LNCAP (cell line): Measurements from ENCODE around the gene LCMT1.

Experiments used
- TF ChIP-seq, protein P1 (sequence below): fragments of 450-650 bp; IDR thresholded peaks from 2 replicates; pipeline ENCODE4 v1.5.1; 2017; ENCODE audit warnings: mild to moderate bottlenecking

LCMT1 gene

DNA sequence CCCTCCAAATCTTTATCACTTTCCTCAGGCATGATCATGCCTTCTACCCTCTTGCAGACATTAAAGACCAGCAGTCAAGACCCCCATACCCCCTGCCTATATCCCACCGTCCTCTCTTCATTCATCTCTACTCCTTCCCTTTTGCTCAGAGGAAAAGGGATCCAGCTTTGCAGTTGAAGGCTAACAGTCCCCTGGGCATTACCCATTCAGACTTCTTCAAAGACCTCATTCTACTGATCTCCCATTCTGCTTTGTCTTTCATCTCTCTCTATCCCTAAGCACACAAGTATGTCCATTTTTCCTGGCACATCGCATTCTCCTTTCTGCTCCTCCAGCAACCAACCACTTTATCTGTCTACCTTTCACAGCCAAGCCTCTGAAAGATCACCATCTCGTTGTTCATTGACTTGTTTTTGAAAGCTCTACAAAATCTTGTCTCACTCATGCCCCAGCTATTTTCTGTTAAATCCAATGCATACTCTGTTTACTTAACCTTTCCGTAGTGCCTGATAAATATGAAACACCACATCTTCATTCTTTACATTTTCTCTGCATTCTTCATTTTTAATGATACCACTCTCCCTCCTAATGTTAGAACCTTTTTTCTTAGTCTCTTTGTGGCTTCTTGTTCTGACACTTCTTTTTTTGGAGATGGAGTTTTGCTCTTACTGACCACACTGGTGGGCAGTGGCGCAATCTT, 14.1 kb upstream of the LCMT1 start:
- TF ChIP-seq, protein P1, sequence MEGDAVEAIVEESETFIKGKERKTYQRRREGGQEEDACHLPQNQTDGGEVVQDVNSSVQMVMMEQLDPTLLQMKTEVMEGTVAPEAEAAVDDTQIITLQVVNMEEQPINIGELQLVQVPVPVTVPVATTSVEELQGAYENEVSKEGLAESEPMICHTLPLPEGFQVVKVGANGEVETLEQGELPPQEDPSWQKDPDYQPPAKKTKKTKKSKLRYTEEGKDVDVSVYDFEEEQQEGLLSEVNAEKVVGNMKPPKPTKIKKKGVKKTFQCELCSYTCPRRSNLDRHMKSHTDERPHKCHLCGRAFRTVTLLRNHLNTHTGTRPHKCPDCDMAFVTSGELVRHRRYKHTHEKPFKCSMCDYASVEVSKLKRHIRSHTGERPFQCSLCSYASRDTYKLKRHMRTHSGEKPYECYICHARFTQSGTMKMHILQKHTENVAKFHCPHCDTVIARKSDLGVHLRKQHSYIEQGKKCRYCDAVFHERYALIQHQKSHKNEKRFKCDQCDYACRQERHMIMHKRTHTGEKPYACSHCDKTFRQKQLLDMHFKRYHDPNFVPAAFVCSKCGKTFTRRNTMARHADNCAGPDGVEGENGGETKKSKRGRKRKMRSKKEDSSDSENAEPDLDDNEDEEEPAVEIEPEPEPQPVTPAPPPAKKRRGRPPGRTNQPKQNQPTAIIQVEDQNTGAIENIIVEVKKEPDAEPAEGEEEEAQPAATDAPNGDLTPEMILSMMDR: no peak

DNA sequence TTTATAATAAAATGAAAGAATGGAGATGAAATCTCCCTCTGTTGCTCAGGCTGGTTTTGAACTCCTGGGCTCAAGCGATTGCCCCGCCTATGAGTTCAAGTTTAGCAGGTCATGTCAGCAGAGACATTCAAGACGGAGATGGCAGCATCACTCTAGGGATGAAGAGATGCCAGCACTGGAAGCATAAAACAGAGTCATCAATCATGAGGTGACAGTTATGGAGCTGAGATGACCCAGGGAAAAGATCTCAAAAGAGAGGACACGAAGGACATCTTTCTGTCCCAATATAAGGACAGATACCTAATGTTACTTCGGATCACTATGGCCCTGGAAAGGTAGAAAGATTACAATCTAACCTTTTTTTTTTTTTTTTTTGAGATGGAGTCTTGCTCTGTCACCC, 11.0 kb upstream of the LCMT1 start:
- TF ChIP-seq, protein P1: no peak

DNA sequence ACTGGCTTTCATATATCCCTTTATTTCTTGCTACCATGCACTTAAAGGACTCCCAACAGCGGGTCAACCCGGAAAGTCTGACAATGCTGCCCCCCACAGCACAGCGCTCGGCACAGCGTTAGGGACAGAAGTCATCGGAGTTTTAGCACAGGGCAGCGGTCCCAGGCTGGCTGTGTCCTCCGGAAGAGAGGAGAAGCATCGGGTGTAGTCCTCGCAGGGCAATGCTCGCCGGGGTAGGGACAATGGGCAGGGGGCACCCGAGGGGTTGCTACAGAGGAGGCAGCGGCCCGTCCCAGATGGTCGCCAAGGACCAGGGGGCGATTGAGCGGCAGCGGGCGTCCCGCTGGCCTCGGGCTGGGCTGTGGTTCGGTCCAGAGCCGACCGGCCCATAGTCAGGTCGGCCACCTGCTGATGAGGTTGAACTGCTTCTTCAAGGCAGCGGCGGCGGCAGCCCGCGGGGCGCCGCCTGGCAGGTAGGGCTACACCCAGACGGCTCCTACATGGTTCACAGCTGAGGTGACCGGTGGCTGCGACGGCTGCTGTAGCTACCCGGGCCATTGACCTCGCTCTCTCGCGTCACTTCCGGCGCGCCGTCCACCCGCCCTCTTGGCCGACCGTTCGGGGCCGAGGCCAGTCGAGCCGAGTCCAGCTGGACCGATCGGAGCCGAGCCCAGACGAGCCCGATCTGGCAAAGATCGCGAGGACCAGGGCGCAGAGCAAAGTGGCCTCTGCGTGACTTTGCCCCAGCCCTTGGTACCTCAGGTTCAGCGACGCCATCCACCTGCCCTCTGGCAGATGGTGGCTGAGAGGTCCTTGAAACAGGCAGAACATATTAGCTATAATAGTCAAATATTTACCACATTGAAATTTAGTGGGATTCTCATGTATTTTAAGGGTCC, 4.7 kb upstream of the LCMT1 start:
- TF ChIP-seq, protein P1: peak; percentile 38; the same call in 1 of the 2 replicates

DNA sequence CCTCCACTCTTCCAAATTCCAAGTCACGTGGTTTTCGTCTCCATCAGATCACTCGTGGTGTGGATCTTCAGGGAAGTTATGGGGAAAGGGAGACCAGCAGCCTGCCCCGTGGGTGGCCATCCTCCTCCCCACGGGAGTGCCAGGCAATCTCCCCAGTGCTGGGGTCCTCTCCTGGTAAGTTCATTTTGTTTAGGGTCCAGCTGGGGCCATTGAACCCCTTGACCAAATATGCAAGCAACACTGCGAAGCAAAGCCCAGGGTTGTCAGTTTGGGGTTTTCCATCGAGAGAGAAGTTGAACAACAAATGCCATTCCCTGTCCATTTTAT, 4.1 kb upstream of the LCMT1 start:
- TF ChIP-seq, protein P1: no peak

DNA sequence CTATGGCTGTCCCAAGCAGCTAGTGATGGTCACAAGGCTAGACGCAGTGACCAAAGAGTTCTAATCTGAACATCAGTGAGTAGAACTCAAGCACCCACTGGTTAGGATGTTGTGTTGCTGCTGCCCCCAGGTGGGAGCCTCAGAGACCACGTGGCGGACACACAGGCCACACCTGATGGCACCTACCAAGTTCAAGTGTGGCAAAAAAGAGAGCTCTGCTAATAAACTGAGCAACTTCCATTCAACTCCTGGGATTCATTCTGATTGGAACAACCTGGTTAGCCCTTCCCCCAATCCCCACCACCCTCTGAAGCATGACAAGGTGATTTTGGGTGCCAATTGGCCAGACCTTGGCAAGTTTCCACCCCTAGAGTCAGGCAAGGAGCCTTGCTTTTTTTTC, 3.5 kb upstream of the LCMT1 start:
- TF ChIP-seq, protein P1: no peak

DNA sequence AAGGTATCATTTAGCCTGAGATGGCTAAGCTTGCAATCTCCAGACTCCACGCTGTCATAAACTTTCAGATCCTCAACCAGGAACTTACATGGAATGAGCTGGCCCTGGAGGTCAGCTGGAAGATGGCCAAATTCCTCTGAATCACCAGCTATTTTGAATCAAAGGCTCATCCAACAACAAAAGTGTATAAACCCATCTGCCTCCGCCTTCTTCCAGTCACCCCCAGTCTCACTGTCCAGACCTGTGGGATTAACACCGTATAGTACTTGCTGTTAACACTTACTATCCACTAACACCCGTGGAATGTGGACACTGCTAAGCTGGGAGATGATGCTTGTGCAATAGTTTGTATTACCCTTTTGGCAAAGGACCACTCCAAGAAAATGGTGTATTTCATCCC, 1.9 kb upstream of the LCMT1 start:
- TF ChIP-seq, protein P1: no peak

DNA sequence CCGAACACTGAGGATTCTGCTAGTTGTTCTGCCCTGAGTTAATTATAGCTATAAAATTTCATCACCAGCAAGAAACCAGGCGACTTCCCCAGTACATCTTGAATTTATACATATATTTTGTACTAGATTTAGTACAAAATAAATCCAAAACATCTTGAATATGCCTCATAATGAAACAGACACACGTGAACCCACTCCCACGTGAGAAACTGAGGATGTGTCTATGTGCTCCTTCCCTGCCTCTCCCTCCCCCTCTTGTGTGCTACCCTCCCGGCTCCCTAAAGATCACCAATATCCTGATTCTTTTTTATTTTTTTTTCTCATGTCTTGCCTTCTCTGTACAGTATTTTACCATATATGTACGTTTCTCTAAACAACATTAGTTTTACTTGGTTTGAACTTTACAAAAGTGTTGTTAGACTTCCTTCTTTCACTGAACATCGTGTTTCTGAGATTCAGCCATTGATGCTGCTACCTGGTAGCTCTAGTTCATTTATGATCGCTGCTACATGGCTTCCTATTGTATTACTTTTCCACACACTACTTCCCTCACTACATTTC, 1.1 kb upstream of the LCMT1 start:
- TF ChIP-seq, protein P1: no peak
